CD4-positive, CD25-positive, alpha-beta regulatory T cell (primary cell): ENCODE results near the gene CREB1. TPM values are rescaled to one million over a fixed set of nuclear protein-coding genes. Genes with fewer than 3 reads are reported as not detected.
"Not testable (repeated sequence)": the region's sequence is repeated elsewhere in the genome, so short reads cannot be mapped to it uniquely, and the experiment has no call there.

Source experiments
- ATAC-seq, 2 donors: fragments of 150-1000 bp; cut with Tn5 transposase; one replicate each; pipeline ENCODE4 v1.10.0; 2021; ENCODE audit warnings: low read depth in 2 of 2, moderate number of reproducible peaks in 2 of 2, moderate library complexity in 1 of 2
- DNase-seq, 3 donors: peaks; one replicate each; pipeline versions ENCODE4 v3.0.0 to v3.0.0-alpha.2; 2012 to 2022; ENCODE audit warnings: mixed read lengths in 1 of 3
- H3K27ac ChIP-seq: one replicate; pipeline ENCODE4 v1.7.0; 2013; ENCODE audit warnings: mild to moderate bottlenecking, low read length; ENCODE audit not compliant: insufficient read depth, poor library complexity, severe bottlenecking
- H3K27me3 ChIP-seq: one replicate; pipeline ENCODE4 v1.7.0; 2013; ENCODE audit warnings: low read length; ENCODE audit not compliant: control insufficient read depth, insufficient read depth
- H3K36me3 ChIP-seq: one replicate; pipeline ENCODE4 v1.7.0; 2013; ENCODE audit warnings: mild to moderate bottlenecking, low read length, moderate library complexity; ENCODE audit not compliant: control insufficient read depth, insufficient read depth
- H3K4me1 ChIP-seq: 2 replicates; pipeline ENCODE4 v1.7.0; 2013; ENCODE audit warnings: mild to moderate bottlenecking, low read length; ENCODE audit not compliant: insufficient read depth, control insufficient read depth, poor library complexity, severe bottlenecking
- H3K4me3 ChIP-seq: one replicate; pipeline ENCODE4 v1.7.0; 2013; ENCODE audit warnings: low read depth, mild to moderate bottlenecking, low read length, moderate library complexity
- H3K9me3 ChIP-seq, 2 experiments: 1 replicate in 1 of 2; 2 replicates in 1 of 2; pipeline ENCODE4 v1.7.0; 2013; ENCODE audit warnings: low read length in 2 of 2, mild to moderate bottlenecking in 1 of 2, moderate library complexity in 1 of 2; ENCODE audit not compliant: control insufficient read depth in 2 of 2
- H3K27ac Mint-ChIP-seq, 3 donors: one replicate each; pipeline ENCODE4 v1.8.0; 2020 to 2022; ENCODE audit warnings: mild to moderate bottlenecking in 3 of 3, mixed read lengths in 3 of 3, moderate library complexity in 2 of 3
- H3K27me3 Mint-ChIP-seq: one replicate; pipeline ENCODE4 v1.8.0; 2022; ENCODE audit warnings: mild to moderate bottlenecking, mixed read lengths
- H3K36me3 Mint-ChIP-seq: one replicate; pipeline ENCODE4 v1.8.0; 2020; ENCODE audit warnings: mixed read lengths
- H3K4me1 Mint-ChIP-seq, 4 donors: one replicate each; pipeline ENCODE4 v1.8.0; 2020 to 2022; ENCODE audit warnings: mixed read lengths in 4 of 4, mild to moderate bottlenecking in 1 of 4
- H3K4me3 Mint-ChIP-seq, 4 donors: one replicate each; pipeline ENCODE4 v1.8.0; 2020 to 2022; ENCODE audit warnings: mild to moderate bottlenecking in 4 of 4, mixed read lengths in 4 of 4, moderate library complexity in 3 of 4
- H3K9me3 Mint-ChIP-seq, 7 donors: one replicate each; pipeline ENCODE4 v1.8.0; 2020 to 2022; ENCODE audit warnings: mixed read lengths in 7 of 7, mild to moderate bottlenecking in 3 of 7, moderate library complexity in 2 of 7
- polyA plus RNA-seq, 4 donors: library from polyadenylated mRNA; unstranded; fragments of 300-500 nt; fragmentation: Illumina TruSeq; gene quantifications; one replicate each; pipeline ENCODE4 v1.2.3, GENCODE V29; 2021
- total RNA-seq: library from RNA; stranded (reverse); gene quantifications from one replicate; pipeline ENCODE4 v1.2.3, GENCODE V29; 2022

Gene CREB1
- total and polyA plus RNA-seq, 5 donors from 2014 or later = 69.0 to 124 (median 90.8) TPM

DNA sequence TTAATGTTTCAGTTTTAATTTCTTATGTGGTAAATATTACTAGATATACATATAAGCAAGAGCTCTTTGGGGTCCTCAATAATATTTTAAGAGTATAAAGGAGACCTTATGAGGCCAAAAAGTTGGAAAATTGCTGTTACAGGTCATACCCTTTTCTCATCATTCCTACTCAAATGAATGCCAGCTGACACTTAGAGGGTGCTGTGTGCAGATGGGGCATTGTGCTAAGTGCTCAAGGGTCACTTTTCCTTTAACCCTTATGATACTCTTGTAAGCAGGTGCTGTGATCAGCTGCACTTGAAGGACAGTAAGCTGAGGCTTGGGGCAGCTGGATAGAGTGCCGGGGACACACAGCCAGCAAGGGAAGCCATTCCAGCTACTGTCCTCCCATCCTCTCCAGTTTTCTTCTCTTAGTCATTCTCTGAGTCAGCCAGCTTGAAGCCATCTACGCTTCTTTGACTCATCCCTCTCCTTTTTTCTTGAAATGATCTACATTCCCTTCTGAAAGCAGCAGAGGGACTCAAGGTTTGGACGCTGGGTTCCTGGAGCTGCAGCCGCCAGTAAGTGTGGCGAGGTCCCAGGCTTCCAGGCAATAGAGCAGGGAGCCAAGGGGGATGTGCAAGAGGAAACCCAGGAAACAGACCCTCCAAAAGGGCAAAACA is 42.0 kb upstream of the CREB1 start:
- Histone ChIP-seq H3K4me1 (no peaks in the 10 kb centered on the region), H3K27ac (no peak overlapping the region), H3K9me3 (no peaks in the 10 kb centered on the region), H3K36me3 (no peaks in the 10 kb centered on the region), H3K27me3 (no peaks in the 10 kb centered on the region), H3K4me3 (no peak overlapping the region)
- Mint-ChIP-seq H3K27ac (no peak overlapping the region), H3K4me1 (peaks cover 0 to 9% (median 5%) of the 10 kb centered on the region in 4 donors), H3K9me3 (no peaks in the 10 kb centered on the region), H3K36me3 (peaks cover 3% of the 10 kb centered on the region), H3K4me3 (no peak overlapping the region), H3K27me3 (no peaks in the 10 kb centered on the region)
- DNase-seq = no peak
- no peak for ATAC-seq

- H3K4me3 Mint-ChIP-seq = no peak overlapping the region
- ATAC-seq = no peak
- peaks cover 3% of the 10 kb centered on the region for H3K36me3 Mint-ChIP-seq
- H3K9me3 ChIP-seq = no peaks in the 10 kb centered on the region
- no peaks in the 10 kb centered on the region for H3K36me3 ChIP-seq
- no peak overlapping the region for H3K27ac Mint-ChIP-seq
- H3K4me3 ChIP-seq = no peak overlapping the region
- no peaks in the 10 kb centered on the region for H3K27me3 ChIP-seq
- H3K27me3 Mint-ChIP-seq = peaks cover 4% of the 10 kb centered on the region
- H3K9me3 Mint-ChIP-seq = no peaks in the 10 kb centered on the region
- no peak for DNase-seq
- no peaks in the 10 kb centered on the region for H3K4me1 ChIP-seq
- H3K4me1 Mint-ChIP-seq = peaks cover 0 to 2% (median 0%) of the 10 kb centered on the region in 4 donors
- no peak overlapping the region for H3K27ac ChIP-seq
Observed at GRCh38 chr2:207489251-207489650, 40.5 kb upstream of the CREB1 start.

GRCh38 chr2:207490441-207490840 is 39.3 kb upstream of the CREB1 start:
- DNase-seq (no peak), ATAC-seq (no peak)
- no peaks in the 10 kb centered on the region for H3K36me3 Mint-ChIP-seq
- Histone ChIP-seq H3K9me3 (no peaks in the 10 kb centered on the region), H3K27me3 (no peaks in the 10 kb centered on the region), H3K4me1 (no peaks in the 10 kb centered on the region), H3K4me3 (no peak overlapping the region), H3K36me3 (no peaks in the 10 kb centered on the region), H3K27ac (no peak overlapping the region)
- peaks cover 4% of the 10 kb centered on the region for H3K27me3 Mint-ChIP-seq
- H3K9me3 Mint-ChIP-seq = no peaks in the 10 kb centered on the region
- no peak overlapping the region for H3K4me3 Mint-ChIP-seq
- H3K4me1 Mint-ChIP-seq = peaks cover 0 to 2% (median 0%) of the 10 kb centered on the region in 4 donors
- no peak overlapping the region for H3K27ac Mint-ChIP-seq

DNA sequence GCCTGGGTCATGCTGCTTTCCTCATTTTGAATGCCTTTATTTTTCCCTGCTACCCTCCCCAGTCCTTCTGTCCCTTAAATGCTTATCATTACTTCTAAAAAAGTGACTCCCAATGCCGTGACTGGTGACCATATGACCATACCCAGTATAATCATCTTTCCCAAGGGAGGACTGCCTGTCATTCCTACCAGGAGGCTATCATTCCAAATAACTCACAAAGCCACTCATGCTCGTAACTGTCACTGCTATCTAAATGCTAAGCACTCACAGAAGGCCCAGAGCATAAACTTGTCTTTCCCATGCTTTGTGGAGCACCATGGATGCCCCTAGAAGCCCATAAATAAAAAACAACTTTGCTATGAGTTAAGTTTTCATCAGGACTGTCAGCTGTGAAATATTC is 38.7 kb upstream of the CREB1 start:
- Histone ChIP-seq H3K36me3 (no peaks in the 10 kb centered on the region), H3K4me1 (no peaks in the 10 kb centered on the region), H3K4me3 (no peak overlapping the region), H3K27ac (no peak overlapping the region), H3K9me3 (no peaks in the 10 kb centered on the region), H3K27me3 (no peaks in the 10 kb centered on the region)
- Mint-ChIP-seq H3K27ac (no peak overlapping the region), H3K27me3 (peaks cover 4% of the 10 kb centered on the region), H3K4me3 (peak overlapping the region in 1 of 4 donors; percentile 10), H3K36me3 (no peaks in the 10 kb centered on the region), H3K9me3 (no peaks in the 10 kb centered on the region), H3K4me1 (peaks cover 0 to 2% (median 0%) of the 10 kb centered on the region in 4 donors)
- DNase-seq (no peak), ATAC-seq (no peak)

DNA sequence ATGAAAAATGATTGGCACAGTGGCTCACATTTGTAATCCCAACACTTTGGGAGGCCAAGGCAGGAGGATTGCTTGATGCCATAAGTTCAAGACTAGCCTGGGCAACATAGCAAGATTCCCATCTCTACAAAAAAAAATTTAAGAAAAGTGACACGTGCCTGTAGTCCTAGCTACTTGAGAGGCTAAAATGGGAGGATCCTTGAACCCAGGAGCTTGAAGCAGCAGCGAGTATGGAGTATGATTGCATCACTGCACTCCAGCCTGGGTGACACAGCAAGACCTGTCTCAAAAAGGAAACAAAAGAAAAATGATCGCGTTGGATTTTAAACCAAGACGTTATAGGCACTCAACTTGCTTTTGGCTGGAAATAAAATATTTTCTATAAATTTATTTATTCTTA is 37.8 kb upstream of the CREB1 start:
- no peaks in the 10 kb centered on the region for H3K9me3 ChIP-seq
- Mint-ChIP-seq H3K9me3 (no peaks in the 10 kb centered on the region), H3K4me1 (peaks cover 0 to 4% (median 1%) of the 10 kb centered on the region in 4 donors), H3K27ac (no peak overlapping the region), H3K4me3 (no peak overlapping the region), H3K27me3 (peaks cover 4% of the 10 kb centered on the region), H3K36me3 (no peaks in the 10 kb centered on the region)
- no peak overlapping the region for H3K4me3 ChIP-seq
- no peak overlapping the region for H3K27ac ChIP-seq
- H3K27me3 ChIP-seq = no peaks in the 10 kb centered on the region
- ATAC-seq (no peak), DNase-seq (no peak)
- H3K36me3 ChIP-seq = no peaks in the 10 kb centered on the region
- no peaks in the 10 kb centered on the region for H3K4me1 ChIP-seq

DNA sequence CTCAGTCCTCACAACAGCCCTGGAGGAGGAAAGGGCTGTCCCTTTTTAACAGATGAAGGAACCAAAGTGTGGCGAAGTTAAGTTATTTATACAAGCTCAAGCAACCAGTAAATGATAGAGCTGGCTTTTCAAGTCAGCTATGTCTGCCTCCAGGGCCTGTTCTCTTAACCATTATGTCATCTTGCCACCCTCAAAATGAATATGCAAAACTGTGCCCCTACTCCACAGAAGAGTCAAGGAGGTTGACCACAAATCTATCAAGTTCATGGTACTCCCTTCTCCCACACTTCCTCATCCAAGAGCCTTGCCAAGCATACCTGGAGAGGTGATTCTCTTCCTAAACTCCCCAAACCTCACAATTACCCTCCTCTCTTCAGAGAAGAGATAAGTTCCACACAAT is 37.3 kb upstream of the CREB1 start:
- H3K4me3 Mint-ChIP-seq = no peak overlapping the region
- no peaks in the 10 kb centered on the region for H3K36me3 ChIP-seq
- H3K4me1 ChIP-seq = no peaks in the 10 kb centered on the region
- no peaks in the 10 kb centered on the region for H3K9me3 Mint-ChIP-seq
- no peaks in the 10 kb centered on the region for H3K9me3 ChIP-seq
- peaks cover 0 to 4% (median 1%) of the 10 kb centered on the region in 4 donors for H3K4me1 Mint-ChIP-seq
- no peaks in the 10 kb centered on the region for H3K36me3 Mint-ChIP-seq
- H3K27me3 ChIP-seq = no peaks in the 10 kb centered on the region
- ATAC-seq (no peak), DNase-seq (no peak)
- H3K4me3 ChIP-seq = no peak overlapping the region
- no peak overlapping the region for H3K27ac Mint-ChIP-seq
- peaks cover 4% of the 10 kb centered on the region for H3K27me3 Mint-ChIP-seq
- H3K27ac ChIP-seq = no peak overlapping the region

GRCh38 chr2:207494137-207494536 is 35.6 kb upstream of the CREB1 start:
- Mint-ChIP-seq H3K4me1 (peaks cover 0 to 6% (median 3%) of the 10 kb centered on the region in 4 donors), H3K27ac (no peak overlapping the region), H3K4me3 (no peak overlapping the region), H3K27me3 (peaks cover 4% of the 10 kb centered on the region), H3K36me3 (no peaks in the 10 kb centered on the region), H3K9me3 (no peaks in the 10 kb centered on the region)
- no peaks in the 10 kb centered on the region for H3K9me3 ChIP-seq
- H3K36me3 ChIP-seq = no peaks in the 10 kb centered on the region
- H3K4me3 ChIP-seq = no peak overlapping the region
- no peaks in the 10 kb centered on the region for H3K4me1 ChIP-seq
- H3K27me3 ChIP-seq = no peaks in the 10 kb centered on the region
- H3K27ac ChIP-seq = no peak overlapping the region
- ATAC-seq = no peak
- DNase-seq = no peak

GRCh38 chr2:207496936-207497335 is 32.8 kb upstream of the CREB1 start:
- not testable (repeated sequence) for H3K4me3 Mint-ChIP-seq, H3K4me1 ChIP-seq, H3K27me3 Mint-ChIP-seq, H3K9me3 Mint-ChIP-seq, H3K4me3 ChIP-seq, ATAC-seq, H3K27ac ChIP-seq, H3K36me3 ChIP-seq, H3K27me3 ChIP-seq, H3K4me1 Mint-ChIP-seq, H3K36me3 Mint-ChIP-seq, H3K27ac Mint-ChIP-seq, DNase-seq, H3K9me3 ChIP-seq
